Activated CD4-positive, alpha-beta T cell treated with anti-CD3 and anti-CD28 coated beads for 1 hour (primary cell): Measurements from ENCODE around the gene OSBPL6.
"Not testable (repeated sequence)": the region's sequence is repeated elsewhere in the genome, so short reads cannot be mapped to it uniquely, and the experiment has no call there.

ENCODE experiments used
- DNase-seq: peaks from one replicate; pipeline ENCODE4 v3.0.0-alpha.2; 2020

Gene OSBPL6

DNA sequence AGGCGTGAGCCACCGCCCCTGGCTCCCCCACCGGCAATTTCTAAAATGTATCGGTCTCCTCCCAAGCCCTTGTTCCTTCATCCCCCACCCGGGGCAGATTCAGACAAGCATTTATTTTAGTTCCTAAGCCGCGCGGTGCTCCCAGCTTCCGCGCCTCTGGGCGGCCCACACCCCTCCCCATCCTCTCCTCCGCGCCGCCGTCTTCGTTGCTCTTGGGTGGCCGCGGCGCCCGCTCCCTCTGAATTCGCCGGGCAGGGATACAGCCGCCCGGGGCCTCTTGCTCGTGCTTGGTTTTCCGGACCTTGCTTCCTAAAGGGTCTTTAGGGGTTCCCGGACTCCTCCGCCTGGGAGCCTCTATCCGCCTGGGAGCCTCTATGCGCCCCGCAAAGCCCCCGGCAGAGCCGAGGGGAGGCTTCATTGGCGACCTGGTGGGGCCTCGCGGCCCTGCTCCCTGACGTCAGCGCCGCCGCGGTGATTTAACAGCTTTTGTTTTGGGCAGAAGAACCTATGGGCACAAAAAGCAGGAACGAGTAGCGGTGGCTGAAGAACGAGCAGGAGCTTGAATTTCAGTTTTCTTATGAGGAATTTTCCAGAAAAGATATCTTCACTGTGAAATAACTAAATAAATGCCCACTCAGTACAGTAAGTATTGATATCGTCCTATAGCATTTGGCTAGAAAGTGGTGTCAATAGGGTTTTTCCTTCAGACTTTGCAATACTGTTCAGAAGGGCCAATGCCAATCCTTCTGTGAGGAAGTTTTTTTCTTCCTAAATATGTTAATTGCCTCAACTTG, 219.4 kb downstream of the OSBPL6 start:
- DNase-seq, result peak; percentile 62

DNA sequence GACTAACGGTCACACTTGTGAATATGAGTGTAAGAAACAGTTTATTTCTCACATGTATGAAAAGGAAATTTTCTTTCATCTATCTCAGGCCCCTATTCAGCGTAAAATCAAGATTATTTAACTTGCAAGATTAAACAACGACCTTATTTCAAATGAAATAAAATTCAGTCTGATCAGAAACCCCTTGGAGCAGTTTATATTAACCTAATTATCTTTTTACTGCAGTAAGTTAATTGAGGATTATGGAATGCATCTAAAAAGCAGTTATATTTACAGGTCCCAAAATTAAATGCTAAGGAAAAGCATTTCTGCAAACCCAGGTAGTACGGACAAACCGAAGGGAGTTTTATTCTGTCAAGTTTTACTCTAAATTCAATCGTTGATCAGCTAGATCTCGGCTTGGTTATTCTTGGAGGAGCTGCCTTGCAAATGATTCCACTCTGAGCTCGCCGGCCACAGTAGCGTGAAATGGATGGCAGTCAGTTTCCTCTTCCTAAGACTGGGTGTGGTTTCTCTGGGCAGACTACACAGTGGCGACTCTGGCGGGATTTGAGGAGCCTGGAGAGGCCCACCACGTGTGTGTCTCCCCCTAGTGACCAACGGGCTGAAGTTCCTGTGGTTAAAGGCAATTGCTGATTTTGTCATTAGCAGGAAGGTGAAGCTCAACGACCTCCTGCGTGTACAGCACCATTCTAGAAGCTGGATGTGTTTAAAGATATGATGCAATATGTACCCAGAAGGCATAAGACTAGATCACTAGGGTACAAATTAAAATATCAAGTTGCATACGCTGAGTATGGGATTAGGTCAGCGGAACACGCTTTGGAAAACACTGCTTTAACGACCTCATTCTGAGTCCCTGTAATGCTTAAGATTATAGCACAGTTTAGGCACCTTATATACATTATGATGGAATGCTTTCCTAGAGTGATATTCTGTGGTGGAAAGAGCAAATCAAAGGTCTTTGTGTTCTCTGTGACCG, 220.2 kb downstream of the OSBPL6 start:
- peak; percentile 55 for DNase-seq

DNA sequence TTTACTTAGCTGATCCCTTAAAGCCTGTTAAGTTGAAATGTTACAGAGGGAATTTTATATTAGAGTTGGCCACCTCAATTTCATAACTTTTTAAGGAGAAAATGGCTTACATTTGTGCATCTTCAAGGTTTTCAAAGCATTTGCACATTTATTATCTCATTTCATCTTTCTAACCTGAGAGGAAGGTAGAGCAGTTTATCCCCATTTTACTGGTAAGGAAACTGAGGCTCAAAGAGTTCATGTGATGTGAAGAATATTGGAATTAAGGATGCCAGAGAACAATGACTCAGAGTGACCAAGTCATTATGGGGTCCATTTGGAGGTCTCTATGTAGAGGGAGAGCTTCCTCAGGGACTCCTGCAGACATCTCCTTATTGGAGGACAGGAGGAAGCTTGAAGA, 221.7 kb downstream of the OSBPL6 start:
- DNase-seq, result no peak

DNA sequence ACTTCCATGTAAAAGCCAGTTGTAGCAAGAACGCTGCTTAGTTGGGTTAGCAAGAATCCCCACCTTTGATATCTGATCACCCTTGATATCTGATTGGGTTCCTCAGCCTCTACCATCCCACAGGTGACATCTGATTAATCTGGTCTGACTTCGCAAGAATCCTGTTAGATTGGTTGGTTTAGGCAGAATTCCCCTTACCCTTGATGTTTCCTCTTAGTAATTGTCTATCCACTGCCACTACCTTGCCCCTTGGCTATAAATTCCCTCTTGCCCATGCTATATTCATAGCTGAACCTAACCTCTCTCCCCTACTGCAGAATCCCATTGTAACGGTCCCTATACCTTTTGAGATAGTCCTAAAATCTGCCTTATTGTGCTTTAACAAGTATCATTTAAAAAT, 223.6 kb downstream of the OSBPL6 start:
- DNase-seq, result no peak

DNA sequence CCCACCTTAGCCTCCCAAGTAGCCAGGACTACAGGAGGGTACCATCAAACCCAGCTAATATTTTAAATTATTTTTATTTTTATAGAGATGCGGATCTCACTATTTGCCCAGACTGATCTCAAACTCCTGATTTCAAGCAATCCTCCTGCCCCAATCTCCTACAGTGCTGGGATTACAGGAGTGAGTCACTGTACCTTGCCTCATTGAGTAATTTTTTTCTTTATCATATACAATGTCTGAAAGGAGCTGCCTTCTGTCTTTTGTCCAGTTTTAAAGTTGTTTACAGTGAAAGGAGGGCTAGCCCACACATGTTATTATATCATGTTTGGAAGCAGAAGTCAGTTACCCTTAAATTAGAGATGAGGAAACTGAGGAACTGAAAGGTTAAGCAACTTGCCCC, 224.1 kb downstream of the OSBPL6 start:
- no peak for DNase-seq

DNA sequence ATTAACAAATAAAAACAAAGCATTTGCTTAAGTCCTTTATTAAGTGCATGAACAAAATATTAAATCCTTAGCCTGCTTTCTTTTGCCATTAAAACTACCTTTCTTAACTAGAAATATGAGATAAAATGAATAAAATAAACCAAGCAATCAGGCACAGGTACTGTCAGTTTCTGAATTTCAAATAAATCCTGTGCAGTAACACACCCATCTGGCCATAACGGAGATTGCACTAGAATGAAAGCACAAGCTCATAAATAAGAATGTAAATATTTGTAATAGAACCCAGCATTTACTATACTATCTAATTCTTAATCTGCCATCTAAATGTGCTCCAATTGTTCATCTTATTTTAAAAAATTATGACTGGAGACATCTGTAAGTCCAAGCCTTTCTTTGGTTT, 224.8 kb downstream of the OSBPL6 start:
- no peak for DNase-seq

DNA sequence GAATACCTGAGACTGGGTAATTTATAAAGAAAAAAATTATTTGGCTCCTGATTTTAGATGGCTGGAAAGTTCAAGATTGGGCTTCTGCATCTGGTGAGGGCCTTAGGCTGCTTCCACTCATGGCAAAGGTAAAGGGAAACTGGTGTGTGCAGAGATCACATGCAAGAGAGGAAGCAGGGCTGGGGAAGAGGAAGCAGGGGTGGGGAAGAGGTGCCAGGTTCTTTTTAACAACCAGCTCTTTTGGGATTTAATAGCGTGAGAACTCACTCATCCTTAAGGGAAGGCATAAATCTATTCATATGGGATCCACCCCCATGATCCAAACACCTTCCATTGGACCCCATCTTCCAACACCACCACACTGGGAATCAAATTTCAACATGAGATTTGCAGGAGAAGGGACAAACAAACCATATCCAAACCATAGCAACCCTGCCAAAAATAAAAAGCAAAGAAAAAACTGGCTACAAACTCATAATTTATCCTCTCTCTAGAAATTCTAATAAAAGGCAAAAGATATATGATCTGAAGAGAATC, 226.2 kb downstream of the OSBPL6 start:
- DNase-seq, result no peak

DNA sequence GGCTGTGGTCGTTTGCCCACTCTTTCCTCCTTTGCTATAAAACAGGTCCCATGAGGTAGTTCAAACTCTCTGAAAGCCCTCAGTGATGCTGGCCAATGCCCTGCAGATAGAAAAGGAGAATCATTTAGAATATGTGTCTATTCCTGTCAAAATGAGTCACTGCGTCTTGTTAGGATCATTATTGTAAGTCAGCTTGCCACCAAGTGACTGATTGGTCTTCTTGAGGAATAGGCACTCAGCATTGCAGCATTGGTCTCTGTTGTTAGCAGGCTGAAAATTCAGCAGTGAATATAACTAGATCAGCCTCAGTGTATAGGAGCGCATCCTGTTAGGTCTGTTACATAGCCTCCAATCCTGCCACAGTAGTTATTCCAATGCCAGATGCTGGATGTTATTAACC, 227.8 kb downstream of the OSBPL6 start:
- no peak for DNase-seq

DNA sequence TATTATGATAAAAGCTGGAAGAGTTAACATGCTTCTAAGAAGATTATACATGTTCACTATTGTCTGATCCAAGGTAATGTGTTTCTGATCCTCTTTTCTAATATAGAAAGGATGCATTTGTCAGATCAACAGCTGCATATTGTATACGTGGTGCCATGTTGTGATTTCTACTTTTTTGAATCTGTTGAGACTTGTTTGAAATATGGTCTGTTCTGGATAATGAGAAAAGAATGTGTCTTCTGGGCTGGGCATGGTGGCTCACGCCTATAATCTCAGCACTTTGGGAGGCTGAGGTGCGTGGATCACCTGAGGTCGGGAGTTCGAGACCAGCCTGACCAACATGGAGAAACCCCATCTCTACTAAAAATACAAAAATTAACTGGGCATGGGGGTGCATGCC, 229.4 kb downstream of the OSBPL6 start:
- not testable (repeated sequence) for DNase-seq

DNA sequence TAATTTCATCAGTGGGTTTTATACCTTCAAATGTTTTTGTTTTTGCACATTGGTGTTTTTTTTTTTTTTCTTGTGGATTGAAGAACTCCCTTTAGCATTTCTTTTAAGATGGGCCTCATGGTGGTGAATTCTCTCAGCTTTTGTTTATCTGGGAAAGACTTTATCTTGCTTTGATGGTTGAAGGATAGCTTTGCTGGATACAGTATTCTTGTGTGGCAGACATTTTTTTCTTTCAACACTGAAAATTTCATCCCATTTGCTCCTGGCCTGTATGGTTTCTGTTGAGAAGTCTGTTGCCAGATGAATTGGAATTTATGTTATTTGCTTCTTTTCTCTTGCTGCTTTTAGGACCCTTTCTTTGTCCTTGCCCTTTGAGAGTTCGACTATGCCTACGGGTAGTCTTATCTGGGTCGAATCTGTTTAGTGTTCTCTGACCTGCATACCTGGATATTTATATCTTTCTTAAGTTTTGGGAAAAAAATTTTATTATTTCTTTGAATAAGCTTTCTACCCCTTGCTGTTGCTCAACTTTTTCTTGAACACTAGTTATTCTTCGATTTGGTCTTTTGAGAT, 231.0 kb downstream of the OSBPL6 start:
- DNase-seq, result no peak

DNA sequence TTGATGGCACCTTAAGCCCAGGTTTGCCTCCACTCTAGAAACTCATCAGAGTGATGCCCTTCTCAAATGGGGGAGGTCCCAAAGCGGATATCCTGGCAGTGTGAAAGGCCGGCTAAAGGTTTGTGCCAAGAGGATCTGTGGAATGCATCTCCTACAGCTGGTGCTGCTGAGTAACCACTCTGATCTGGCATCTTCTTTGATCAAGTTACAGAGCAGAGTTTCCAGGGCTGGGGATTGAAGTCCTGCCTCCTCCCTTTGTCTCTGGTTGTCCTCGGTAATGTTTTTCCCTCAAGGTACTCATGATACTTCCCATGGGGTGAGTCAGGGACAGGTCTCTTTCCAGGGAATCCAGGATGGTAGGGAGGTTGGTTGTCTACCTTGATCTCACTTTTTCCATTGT, 232.1 kb downstream of the OSBPL6 start:
- DNase-seq, result no peak

DNA sequence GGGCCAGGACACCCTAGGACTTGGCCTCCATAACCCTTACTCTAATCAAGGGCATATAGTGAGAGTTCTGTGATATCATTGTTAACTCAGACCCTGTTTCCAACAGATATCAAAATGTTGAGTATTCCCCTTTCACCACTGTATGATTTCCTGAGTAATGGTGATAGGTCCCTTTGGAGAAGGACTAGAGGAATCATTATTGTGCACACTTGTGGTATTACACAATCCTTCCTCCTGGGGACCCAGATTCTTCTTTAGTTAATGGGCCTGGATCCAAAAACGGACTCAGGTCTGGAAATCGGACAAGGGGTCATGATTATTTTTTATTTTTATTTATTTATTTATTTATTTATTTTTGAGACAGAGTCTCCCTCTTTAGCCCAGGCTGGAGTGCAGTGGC, 233.1 kb downstream of the OSBPL6 start:
- DNase-seq, result no peak

DNA sequence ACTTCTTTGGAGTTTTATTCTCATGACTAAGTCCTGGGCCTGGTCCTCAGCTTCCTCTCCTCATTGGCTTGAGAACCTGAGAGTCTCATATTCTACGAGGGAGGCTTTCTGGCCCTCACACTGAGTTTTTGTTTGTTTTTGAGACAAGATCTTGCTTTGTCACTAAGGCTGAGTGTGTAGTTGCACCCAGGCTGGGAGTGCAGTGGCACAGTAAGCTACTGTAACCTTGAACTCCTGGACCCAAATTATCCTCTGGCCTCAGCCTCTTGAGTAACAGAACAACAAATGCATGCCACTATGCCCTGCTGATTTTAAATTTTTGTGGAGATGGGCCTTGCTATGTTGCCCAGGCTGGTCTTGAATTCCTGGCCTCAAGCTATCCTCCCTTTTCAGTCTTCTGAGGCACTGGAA, 234.1 kb downstream of the OSBPL6 start:
- no peak for DNase-seq

DNA sequence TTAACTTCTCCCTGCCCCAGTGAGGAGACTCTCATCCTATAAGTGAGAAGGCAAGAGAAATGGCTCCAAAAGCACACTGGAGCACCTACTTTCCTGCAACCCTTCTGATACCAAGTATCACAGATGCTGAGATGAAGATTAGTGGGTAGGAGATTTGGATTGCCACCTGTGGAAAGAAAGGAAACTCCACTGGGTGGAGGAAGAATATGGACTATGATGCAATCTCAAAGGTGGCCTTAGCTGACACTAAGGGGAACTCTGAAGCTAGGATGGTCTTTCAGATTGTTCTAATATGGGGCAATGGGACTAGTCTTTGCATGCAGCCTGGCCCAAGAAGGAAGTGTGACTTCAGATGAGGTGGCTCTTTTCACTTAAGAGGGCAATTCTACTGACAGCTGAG, 235.0 kb downstream of the OSBPL6 start:
- DNase-seq, result no peak

DNA sequence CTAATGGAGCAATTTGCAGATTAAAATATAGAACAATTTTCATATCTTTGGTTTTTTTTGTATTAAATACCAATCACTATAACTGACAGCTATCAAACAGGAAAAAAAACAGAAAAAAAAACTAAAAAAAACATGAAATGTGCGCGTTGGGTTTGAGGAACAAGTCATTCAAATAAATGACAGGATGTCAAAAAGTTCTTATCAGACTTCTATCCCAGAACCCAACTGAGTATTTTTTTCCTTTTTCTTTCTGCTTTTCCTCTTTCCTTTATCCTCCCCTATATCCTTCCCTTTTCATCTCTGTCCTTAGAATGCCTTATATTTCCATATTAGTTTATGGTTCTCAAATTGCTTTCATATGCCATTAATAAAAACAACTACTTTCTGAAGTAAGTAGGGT, 242.3 kb downstream of the OSBPL6 start:
- no peak for DNase-seq

DNA sequence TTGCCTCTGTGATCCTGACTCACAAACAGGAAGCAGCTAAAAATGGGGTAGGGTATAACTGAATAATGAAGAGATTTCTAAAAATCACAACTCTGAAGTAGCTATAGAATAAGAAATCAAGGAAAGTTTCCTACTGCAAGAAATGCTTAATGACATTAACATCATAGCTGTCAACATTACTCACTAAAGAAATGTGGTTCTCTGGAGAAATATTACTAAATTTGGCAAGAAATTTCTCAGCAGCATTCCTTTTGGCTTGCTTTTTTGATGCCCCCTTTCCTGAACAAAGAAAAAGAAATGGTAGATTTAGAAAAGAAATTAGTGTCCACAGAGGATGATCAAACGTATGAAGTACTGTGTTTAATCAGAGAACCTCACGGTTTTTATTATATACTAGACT, 247.1 kb downstream of the OSBPL6 start:
- DNase-seq, result no peak

DNA sequence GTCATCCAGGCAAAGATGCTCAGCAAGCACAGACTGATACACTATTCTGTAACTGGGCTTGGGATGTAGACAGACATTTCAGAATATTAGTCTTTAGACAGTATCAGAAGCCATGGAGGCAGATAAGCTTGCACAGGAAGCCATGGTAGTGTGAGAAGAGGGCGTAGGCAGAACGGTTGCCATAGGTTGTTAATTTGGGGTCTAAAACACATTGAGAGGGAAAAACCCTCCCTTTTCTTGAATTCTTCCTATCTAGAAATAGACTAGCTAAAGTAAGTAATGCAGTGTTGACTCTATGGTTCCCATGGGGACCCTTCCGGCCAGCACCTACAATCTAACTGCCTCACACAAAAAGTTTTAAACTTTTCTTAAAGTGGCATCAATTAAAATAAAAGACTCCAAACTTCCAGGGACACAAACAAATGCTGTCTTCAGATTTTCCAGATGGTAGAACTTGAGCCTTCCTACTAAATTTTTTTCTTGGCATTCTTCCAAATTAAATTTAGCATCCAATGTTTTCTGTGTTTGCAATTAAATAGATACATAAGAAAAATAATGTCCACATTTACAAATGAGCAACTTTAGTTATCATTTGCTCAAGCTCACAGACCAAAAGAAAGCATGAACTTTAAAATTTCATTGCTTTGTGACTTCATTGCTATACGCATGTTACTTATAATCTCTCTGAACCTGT, 254.8 kb downstream of the OSBPL6 start:
- DNase-seq, result no peak

DNA sequence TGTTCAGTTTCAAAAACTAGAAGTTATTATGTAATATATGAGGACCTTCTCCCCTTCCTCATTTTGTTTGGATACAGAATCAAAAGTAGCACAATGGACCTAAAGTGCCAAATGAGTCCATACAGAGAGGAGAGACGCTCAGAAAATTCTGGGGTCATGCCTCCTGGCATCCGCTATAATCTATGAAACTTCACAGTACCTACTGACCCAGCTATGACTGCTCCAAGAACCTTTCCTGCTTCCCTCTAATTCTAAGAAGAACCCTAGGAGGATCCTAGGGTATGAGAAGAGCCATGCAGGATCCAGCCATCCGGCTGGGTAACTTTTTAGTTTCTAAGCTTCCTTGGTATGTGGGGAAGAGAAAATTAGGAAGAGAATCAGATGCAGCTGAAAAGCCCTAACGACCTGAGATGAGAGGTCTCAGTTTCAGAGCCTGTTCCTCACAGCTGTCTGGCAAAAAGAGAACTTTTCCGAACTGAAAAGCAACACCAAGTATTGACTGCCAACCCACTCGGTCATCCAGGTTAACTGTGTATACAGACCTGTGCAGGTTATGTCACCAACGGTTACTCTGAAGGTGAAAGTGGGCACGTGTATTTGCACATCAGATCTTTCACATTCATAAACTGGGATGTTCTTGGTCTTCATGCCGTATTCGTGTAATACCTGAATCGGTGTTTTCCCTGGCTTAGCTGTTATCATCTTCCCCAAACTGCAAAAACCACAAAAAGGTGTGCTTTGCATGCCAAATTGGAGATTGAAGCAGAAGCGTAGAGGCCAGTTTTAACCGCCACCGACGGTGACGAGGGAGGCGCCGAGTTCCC, 255.6 kb downstream of the OSBPL6 start:
- DNase-seq, result no peak

DNA sequence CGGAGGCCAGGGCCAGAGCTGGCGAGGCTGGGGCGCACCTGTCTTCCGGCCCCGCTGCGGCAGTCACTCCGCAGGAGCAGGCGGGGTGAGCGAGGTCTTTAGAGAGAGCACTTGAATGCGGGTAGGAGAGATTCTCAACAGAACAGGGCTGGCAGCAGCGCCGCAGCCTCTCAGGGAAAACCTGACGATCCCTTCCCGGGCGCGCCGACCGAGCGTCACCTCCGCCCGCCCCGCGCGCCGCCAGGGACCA, 256.1 kb downstream of the OSBPL6 start:
- no peak for DNase-seq

DNA sequence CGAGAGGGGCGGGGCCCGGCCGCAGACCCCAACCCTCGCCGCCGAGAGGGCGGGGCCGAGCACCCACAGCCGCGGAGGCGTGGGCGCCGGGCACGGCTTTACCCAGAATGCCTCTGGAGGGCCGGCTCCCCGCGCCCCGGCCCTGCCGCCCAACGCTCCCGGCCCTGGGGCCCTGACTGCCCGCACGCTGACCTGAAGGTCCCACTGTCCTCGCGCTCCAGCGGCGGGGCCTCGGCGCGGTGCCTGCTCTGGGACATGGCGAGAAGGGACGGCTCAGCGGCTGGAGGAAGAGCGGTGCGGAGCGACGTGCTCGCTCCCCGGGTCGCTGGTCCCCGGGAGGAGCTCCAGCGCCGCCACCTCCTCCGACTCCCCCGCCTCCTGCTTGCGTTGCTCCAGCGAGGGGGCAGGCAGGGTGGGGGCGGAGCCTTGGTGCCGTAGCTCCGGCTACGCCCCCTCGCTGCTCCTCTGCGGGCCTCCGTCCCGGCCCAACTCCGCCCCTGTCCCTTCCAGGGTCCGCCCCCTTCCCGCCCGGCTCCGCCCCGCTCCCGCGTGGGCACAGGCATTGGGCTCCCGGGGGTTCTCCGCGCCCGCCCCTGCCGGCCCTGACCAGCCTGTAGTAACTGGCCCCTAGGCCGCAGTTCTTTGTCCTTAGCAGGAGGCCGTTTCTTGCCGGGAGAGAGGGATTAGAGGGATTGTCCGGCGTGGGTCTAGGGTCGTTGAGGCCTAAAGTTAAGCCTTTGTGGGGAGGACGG, 256.6 kb downstream of the OSBPL6 start, which contains the start of the genes PJVK and PRKRA:
PJVK (plus strand) TSS at position 605 of the 752 bp plus-strand sequence. CDS start 2,032 bp downstream, outside the sequence.
PRKRA (minus strand) TSS at position 402 of the 752 bp plus-strand sequence; CDS start at position 257, 145 bp downstream.
- DNase-seq, result peak; percentile 93

DNA sequence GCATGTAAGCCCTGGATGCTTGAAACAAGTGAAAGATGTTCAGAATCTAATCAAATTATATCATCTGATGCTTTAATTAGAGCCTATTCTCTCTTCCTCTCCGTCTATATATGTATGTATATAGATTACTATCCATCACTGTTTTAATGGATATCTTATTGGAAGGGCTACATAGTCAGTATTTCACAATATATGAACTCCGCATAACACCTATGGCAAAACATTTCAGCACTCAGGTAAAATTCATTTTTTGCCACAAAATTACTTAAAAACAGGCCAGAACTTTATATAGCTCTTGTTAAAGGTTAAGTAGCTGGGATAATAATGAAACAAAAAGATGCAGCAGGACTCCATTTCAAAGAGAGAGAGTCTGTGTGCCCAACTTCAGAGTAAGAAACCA, 258.0 kb downstream of the OSBPL6 start:
- no peak for DNase-seq
